GM19324 (cell line): ENCODE measurements around the gene VIL1.
A peak's percentile ranks its signal among the peaks of the same experiment; 100 is the strongest.

Experiments used
- ATAC-seq: cut with Tn5 transposase; IDR thresholded peaks from one replicate; pipeline ENCODE4 v1.9.1; 2021; ENCODE audit warnings: mild to moderate bottlenecking, moderate library complexity; ENCODE audit not compliant: unreplicated experiment, low FRiP score

The VIL1 gene

DNA sequence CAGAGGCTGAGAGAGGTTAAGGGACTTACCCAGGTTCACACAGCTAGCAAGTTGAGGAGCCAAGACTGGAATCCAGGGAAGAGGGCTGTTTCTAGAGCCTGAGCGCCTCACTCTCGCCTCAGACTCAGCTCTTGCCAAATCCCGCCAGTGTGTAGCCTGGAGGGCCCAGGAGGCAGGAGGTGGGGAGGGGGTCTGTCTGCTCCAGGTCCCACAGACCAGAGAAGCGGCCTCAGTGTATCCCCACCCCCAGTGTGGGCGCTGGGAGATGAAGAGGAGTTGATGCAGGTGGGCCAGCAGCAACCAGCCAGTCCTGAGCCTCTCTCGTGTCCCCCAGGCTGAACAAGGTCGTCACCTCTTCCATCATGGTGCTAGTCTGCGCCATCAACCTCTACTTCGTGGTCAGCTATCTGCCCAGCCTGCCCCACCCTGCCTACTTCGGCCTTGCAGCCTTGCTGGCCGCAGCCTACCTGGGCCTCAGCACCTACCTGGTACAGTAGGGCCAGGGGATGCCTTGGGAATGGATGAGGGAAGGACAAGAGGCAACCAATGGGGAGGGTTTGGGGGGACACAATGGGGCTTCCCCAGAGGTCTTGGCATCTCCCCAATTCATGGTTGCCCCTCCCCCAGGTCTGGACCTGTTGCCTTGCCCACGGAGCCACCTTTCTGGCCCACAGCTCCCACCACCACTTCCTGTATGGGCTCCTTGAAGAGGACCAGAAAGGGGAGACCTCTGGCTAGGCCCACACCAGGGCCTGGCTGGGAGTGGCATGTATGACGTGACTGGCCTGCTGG, 24.4 kb upstream of the VIL1 start:
- no peak for ATAC-seq

GRCh38 chr2:218395090-218395444, 23.9 kb upstream of the VIL1 start:
- no peak for ATAC-seq

- no peak for ATAC-seq
Observed at GRCh38 chr2:218395456-218395825, 23.5 kb upstream of the VIL1 start.

DNA sequence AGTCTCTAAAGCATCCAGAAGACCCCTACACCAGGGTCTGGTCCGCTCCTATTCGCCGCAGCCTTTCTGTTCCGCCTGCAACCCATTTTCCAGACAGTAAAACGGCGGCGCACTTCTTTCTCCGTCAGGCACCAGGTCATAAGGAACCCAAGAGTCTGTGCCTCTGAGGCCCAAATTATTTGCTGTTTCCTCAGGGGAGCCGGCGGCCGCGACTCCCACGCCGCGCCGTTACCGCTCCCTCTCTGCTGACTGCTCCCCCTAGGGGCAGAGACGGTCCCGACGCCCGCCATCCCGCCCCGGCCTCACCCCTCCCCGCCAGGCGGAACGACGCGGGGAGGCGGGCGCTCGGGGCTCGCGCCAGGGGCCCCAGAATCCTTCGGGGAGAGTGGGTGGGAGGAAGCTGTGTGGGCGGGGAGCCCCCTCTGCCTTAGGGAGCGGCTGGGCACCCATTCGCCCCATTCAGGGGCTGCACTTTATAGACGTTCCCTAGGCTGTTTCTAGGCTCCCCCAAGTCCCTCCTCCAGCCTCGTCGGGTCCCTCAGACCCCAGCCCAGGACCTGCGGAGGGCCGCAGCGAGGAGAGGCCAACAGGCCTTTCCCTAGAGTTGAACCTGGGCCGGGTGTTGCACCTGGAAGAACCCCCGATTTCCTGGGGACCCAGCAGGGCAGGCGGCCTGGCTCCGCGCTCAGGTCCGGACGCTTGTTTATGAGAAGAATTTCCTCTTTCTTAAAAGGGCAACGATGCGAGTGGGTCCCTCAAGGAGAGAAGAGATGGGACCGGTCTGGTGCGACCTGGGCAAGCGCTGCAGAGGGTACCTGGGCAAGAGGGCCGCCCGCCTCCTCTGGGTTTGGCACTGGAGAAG, 22.9 kb upstream of the VIL1 start:
- ATAC-seq: peak; percentile 61

GRCh38 chr2:218396688-218397462, 22.0 kb upstream of the VIL1 start:
- no peak for ATAC-seq

- ATAC-seq: no peak
Observed at GRCh38 chr2:218397463-218397819, 21.5 kb upstream of the VIL1 start.

DNA sequence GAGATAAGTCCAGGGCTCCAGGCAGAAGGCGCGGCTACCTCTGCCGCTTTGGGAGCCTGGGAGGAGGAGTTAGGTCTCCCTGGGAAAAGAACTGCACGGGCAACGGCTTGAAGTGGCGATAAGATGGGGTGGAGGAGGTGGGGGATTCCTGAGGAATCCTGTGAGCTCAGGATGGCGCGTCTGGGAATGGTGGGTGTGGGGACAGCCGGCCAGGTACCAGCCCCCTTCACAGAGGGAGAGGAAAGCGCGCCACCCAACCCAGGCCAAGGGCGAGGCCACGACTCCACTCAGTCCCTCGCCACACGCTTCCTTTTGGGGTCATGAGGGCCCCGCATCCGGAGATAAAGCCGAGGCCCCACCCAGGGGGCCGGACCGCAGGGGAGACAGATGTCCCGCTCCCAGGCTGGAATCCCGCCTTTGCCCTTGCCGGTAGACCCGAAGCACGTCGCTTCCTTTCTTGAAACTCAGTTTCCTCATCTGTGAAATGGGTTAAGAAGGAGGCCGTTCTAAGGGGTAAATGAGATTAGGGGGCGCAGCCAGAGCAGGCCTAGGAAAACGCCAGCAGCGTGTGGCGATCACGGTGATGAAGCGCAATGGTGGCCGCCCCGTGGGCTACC, 21.0 kb upstream of the VIL1 start:
- no peak for ATAC-seq

DNA sequence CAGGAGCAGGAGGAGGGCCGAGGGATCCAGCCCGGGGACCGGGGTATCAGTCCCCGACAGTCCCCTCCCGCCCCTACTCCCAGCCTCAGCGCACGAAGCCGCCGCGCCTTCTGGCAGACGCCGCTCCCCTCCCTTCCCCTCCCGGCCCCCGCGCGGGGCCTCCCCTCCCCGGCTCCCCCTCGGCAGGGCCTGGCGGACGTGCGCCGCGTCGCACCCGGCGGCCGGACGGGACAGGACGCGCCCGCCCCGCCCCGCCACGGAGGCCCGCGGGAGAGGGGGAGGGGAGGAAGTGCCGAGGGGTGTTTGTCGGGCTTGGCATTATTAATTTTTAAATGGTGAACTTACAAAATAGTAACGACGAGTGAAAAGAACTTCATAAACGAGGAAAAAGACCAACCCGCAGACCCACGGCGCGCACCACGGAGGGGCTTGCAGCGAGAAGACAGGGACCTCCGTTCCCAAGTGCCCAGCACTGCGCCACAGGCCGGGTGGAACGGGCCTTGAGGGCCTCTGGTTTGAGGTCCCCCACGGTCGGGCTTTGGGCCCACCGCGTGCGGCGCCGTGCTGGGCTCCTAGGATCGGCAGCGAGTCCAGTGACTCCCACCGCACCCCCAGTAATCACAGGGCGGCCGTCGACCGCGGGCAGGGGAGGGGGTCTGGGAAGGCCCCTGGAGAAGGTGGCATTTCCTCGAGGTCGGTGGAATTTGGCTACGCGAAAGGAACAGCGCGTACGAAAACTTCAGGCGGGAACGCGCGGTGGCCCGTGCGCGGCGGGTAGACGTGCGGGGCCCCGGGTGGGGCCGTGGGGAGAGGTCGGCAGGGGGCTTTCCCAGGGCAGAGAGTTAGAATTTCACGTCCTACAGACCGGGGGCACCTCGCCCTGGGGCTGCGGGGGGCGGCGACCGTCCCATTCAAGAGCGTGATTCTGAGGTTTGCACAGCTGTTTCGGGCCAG, 20.2 kb upstream of the VIL1 start:
- ATAC-seq: peak; percentile 0

DNA sequence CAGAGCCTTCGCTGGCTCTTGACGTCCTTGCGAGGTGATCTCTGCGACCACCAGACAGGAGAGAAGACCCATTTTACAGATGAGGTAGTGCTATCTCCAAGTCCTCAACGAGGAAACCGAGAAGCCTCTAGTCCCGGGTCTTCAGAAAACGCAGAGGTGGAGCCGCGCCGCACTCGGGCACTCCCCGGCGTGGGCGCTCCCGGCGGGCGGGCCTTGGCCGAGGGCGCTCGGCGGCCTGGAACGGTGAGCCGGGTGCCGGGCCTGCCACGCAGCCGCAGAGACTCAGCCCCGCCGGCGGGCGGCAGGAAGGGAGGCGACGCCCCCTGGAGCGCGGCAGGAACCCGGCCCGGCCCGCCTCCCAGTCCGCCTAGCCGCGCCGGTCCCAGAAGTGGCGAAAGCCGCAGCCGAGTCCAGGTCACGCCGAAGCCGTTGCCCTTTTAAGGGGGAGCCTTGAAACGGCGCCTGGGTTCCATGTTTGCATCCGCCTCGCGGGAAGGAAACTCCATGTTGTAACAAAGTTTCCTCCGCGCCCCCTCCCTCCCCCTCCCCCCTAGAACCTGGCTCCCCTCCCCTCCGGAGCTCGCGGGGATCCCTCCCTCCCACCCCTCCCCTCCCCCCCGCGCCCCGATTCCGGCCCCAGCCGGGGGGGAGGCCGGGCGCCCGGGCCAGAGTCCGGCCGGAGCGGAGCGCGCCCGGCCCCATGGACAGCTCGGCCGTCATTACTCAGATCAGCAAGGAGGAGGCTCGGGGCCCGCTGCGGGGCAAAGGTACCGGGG, 19.3 kb upstream of the VIL1 start, which contains the start of gene CTDSP1:
CTDSP1 (plus strand) TSS at position 478 of the 776 bp plus-strand sequence; CDS start at position 701, 223 bp downstream.
- ATAC-seq: peak; percentile 52

DNA sequence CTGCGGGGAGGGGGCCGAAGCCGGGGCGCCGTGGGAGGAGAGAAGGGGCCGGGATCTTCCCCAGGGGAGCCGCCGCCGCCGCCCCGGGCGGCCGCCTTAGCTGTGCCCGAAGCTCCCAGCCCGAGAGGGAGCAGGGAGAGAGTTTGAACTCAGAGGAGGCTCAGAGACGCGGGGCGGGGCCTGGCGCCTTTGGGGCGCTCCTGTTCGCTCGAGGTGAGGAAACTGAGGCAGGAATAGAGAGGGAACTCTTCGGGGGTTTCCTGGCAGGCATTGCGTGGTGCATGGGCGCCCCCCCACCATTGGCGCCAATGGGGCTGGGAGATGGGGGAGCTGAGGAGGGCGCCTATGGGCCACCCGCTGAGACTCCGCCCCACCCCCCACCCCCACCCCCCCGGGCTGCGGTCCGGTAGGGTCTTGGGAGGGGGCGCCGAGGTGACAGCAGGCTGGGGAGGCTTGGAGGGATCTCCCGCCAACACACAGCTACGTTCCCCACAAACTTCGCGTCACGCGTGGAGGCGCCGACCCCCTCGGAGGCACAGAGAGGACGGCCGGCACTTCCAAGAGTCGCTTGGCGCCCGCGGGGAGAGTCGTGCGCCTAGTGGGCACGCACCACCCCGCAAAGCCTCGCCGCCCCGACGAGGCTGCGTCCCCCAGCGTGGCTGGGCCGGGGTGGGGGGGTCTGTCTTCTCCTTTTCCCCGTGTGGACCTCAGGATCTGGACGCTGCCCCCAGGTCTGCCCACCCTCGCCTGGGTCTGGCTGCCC, 18.6 kb upstream of the VIL1 start:
- ATAC-seq: no peak

DNA sequence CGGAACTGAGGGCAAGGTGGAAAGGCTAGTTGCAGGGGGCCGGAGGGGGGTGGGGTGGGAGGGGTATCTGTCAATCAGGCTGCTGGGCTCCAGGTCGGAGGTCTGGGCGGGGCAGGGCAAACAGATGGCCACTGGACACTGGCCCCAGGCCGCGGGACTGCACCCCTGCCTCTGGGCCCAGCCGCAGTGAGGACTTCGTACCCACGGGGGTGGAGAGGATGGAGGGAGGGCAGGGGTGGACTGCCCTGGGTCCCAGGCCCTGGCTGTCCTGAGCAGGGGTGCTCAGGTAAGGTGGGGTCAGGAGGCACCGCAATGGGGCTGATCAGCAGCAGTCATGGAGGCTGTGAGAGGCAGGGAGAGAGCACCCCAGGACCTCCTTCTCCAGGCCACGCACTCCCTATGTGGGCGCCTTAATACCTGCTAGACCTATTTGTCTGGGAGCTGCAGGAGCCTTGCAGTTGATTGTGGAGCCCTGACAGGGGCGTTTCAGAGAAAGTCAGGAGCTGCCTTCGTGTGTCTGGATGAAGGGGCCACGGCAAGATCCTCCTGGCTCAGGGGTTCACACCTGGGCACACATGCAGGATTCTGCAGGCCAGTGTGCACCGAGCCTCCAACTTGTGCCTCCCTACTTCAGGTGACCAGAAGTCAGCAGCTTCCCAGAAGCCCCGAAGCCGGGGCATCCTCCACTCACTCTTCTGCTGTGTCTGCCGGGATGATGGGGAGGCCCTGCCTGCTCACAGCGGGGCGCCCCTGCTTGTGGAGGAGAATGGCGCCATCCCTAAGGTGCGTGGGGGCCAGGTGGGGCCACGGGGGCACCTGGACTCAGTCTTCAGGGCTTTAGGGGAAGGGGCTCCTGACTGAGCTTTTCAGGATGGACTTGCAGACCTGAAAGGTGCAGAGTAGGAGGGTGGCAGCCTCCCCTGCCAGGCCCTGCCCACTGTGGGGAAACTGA, 17.7 kb upstream of the VIL1 start:
- ATAC-seq: no peak

DNA sequence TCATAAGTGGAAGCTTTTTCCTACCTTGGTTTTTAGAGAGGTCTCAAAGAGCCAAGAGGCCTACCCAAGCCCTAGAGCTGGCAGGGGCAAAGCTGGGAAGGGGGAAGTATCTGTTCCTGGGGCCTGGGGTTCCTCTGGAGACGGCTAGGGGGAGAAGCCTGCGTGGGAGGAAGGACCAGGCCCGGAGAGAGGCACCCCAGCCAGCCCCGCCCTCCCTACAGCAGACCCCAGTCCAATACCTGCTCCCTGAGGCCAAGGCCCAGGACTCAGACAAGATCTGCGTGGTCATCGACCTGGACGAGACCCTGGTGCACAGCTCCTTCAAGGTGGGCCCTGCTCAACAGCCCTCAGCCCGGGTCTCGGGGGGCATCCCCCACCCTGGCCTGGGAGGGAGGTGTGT, 17.0 kb upstream of the VIL1 start:
- no peak for ATAC-seq

GRCh38 chr2:218402491-218402901, 16.4 kb upstream of the VIL1 start:
- no peak for ATAC-seq

GRCh38 chr2:218402911-218403411, 16.0 kb upstream of the VIL1 start:
- ATAC-seq: no peak

GRCh38 chr2:218403810-218404209, 15.1 kb upstream of the VIL1 start:
- no peak for ATAC-seq

- no peak for ATAC-seq
Observed at GRCh38 chr2:218404351-218405085, 14.4 kb upstream of the VIL1 start.
